ENCODE measurements around the gene FNDC3B. TPM values are rescaled to one million over a fixed set of nuclear protein-coding genes. Genes with fewer than 3 reads are reported as not detected.

The FNDC3B gene
- polyA plus RNA-seq, 2 of the 4 experiments (the other 2 are of a cell fraction) = 29.5 to 33.6 TPM

- TF ChIP-seq REST (IDR thresholded peaks at IDR 0.05) = no peak
- no peak for TF ChIP-seq ZSCAN20 (CRISPR knock-in tag; IDR thresholded peaks at IDR 0.05)
- TF ChIP-seq MAFK (IDR thresholded peaks at IDR 0.05; ENCODE audit: partially characterized antibody) = no peak
- no peak for TF ChIP-seq KDM1A (IDR thresholded peaks at IDR 0.05; ENCODE audit: low read depth)
These were observed 107.9 kb downstream of the FNDC3B start (continued) for GRCh38 chr3:172147113-172147818.

DNA sequence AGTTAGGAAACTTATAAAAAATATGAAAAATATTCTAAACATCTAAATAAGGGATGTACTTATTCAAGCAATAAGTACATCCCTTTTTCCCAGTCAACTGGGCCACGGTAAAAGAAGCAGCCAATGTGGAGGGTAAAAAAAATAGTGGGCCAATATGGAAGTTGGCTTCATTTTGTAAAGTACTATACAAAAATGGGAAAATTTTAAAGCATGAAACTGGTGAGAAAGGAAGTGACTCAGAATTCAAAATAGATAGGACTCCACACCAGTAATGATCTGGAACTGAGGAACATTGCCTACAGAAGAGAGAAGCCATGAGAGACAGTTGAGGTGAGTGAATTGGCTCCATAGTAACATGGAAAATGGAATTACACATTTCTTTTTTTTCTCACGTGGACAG, 108.9 kb downstream of the FNDC3B start:
- peak overlapping the region; percentile 9; the same call in 1 of the 3 replicates for H3K4me2 ChIP-seq

DNA sequence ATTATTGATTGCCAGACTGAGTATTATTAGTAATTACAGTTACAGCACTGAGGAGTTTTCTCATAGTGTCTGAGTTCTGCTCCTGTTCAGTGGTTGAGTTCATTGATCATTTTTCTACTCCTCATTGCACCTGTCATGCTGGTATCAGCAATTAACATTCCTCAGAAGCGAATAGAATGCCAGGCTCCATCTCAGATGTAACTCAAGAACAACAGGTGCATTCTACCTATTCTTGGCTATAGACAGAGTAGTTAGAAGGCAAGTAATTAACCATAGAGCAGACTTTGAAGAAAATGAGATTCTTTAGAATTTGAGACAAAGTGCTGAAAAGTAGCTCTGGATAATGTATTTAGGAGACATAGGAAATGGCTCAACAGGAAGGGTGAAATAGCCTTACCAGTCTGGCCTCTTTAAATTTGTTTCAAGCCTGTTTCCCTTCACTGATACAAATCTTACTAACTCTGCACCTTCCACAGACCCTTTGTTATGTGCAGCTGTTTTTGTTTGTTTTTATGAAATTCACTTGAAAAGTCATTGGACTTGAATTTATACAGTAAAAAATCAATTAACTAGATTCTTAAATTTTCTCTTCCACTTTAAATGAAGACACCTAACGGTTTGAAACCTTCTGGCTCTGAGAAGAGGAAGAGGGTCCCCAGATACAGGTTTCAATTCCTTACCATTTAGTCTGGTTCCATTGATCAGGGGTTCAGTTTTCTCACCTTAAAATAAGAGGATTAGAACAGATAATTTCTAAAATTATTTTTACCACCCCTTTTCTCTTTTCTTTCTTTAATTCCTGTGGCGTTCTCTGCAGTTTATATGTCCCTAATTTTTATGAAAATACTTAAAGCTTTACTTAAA, 109.6 kb downstream of the FNDC3B start:
- DNase-seq (ENCODE audit: low read depth in 1 of 2, low spot score in 1 of 2) (no peak), FAIRE-seq (no peak), ATAC-seq (no peak)
- ChIA-PET POLR2A (interaction anchor here (1.1 kb wide), 1 partner anchor 19 kb away, joined by 3 read pairs; no protein-coding TSS in a partner anchor), CTCF (no interaction called here)
- peaks cover 79% of the 10 kb centered on the region for H3K4me1 ChIP-seq
- no peak overlapping the region for H3K4me3 ChIP-seq
- peak overlapping the region; percentile 46 to 77 for H3K27ac ChIP-seq
- peak overlapping the region; percentile 15; the same call in 1 of the 3 replicates for H3K4me2 ChIP-seq
- peaks cover 4% of the 10 kb centered on the region; the same call in 2 of the 3 replicates for H3K9me3 ChIP-seq
- WGBS (ENCODE audit: missing lambda C conversion rate) = 91% methylated on average over 3 of the region's 3 CpGs
- TF ChIP-seq CEBPB (IDR thresholded peaks at IDR 0.05) = no peak
- TF ChIP-seq HEYL (CRISPR knock-in tag; IDR thresholded peaks at IDR 0.05) = no peak
- no peak for TF ChIP-seq REST (IDR thresholded peaks at IDR 0.05)
- TF ChIP-seq POLR2A (IDR thresholded peaks at IDR 0.05; ENCODE audit: low read length) = no peak
- TF ChIP-seq HMGXB4 (CRISPR knock-in tag; IDR thresholded peaks at IDR 0.05; ENCODE audit: borderline replicate concordance) = no peak
- TF ChIP-seq ZSCAN20 (CRISPR knock-in tag; IDR thresholded peaks at IDR 0.05) = no peak
- no peak for TF ChIP-seq SREBF2 (IDR thresholded peaks at IDR 0.05)
- TF ChIP-seq CHD2 (IDR thresholded peaks at IDR 0.05; ENCODE audit: low read length, partially characterized antibody) = no peak
- no peak for TF ChIP-seq EP300 (IDR thresholded peaks at IDR 0.05)

More for the DNA sequence above, 108.9 kb downstream of the FNDC3B start:
- H3K27ac ChIP-seq = peak overlapping the region; percentile 46 to 77; a peak in 5 of 6 replicates
- peaks cover 77% of the 10 kb centered on the region for H3K4me1 ChIP-seq
- H3K4me3 ChIP-seq = no peak overlapping the region
- 83% methylated on average over 2 of the region's 2 CpGs for WGBS (ENCODE audit: missing lambda C conversion rate)
- ATAC-seq = no peak
- CTCF ChIA-PET = interaction anchor here (2.3 kb wide), 1 partner anchor 21 kb away, joined by 10 read pairs; no protein-coding TSS in a partner anchor
- peaks cover 11% of the 10 kb centered on the region; the same call in 2 of the 3 replicates for H3K9me3 ChIP-seq
- TF ChIP-seq RNF2 (IDR thresholded peaks at IDR 0.05; ENCODE audit: borderline replicate concordance, low read depth) (no peak), PHF8 (IDR thresholded peaks at IDR 0.05; ENCODE audit: borderline replicate concordance, low read depth) (no peak), HEYL (CRISPR knock-in tag; IDR thresholded peaks at IDR 0.05) (no peak), SREBF2 (IDR thresholded peaks at IDR 0.05) (no peak), ZC3H11A (IDR thresholded peaks at IDR 0.05) (no peak), TP53 (CRISPR knock-in tag; IDR thresholded peaks at IDR 0.05) (no peak), KDM5A (IDR thresholded peaks at IDR 0.05) (no peak), POLR2A (IDR thresholded peaks at IDR 0.05; ENCODE audit: low read length) (no peak), POLR2AphosphoS2 (conservative IDR thresholded peaks at IDR 0.05; ENCODE audit: low read length) (no peak), HES2 (IDR thresholded peaks at IDR 0.05) (no peak), USF2 (IDR thresholded peaks at IDR 0.05) (no peak), ZSCAN20 (CRISPR knock-in tag; IDR thresholded peaks at IDR 0.05) (no peak), JUN (IDR thresholded peaks at IDR 0.05) (no peak)
- TF ChIP-seq, protein P1, sequence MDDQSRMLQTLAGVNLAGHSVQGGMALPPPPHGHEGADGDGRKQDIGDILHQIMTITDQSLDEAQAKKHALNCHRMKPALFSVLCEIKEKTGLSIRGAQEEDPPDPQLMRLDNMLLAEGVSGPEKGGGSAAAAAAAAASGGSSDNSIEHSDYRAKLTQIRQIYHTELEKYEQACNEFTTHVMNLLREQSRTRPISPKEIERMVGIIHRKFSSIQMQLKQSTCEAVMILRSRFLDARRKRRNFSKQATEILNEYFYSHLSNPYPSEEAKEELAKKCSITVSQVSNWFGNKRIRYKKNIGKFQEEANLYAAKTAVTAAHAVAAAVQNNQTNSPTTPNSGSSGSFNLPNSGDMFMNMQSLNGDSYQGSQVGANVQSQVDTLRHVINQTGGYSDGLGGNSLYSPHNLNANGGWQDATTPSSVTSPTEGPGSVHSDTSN (IDR thresholded peaks at IDR 0.05) = no peak
- POLR2A ChIA-PET = no interaction called here
- no peak for FAIRE-seq
- DNase-seq (ENCODE audit: low read depth in 1 of 2, low spot score in 1 of 2) = no peak

Measured in A549 (cell line).